CD4-positive, CD25-positive, alpha-beta regulatory T cell (primary cell): ENCODE data around the gene RAET1E. TPM values are rescaled to one million over a fixed set of nuclear protein-coding genes. Genes with fewer than 3 reads are reported as not detected.
"Not testable (repeated sequence)": the region's sequence is repeated elsewhere in the genome, so short reads cannot be mapped to it uniquely, and the experiment has no call there.

Source experiments
- ATAC-seq, 2 donors: fragments of 150-1000 bp; cut with Tn5 transposase; one replicate each; pipeline ENCODE4 v1.10.0; 2021; ENCODE audit warnings: low read depth in 2 of 2, moderate number of reproducible peaks in 2 of 2, moderate library complexity in 1 of 2
- DNase-seq, 3 donors: peaks; one replicate each; pipeline versions ENCODE4 v3.0.0 to v3.0.0-alpha.2; 2012 to 2022; ENCODE audit warnings: mixed read lengths in 1 of 3
- H3K27ac ChIP-seq: one replicate; pipeline ENCODE4 v1.7.0; 2013; ENCODE audit warnings: mild to moderate bottlenecking, low read length; ENCODE audit not compliant: insufficient read depth, poor library complexity, severe bottlenecking
- H3K27me3 ChIP-seq: one replicate; pipeline ENCODE4 v1.7.0; 2013; ENCODE audit warnings: low read length; ENCODE audit not compliant: control insufficient read depth, insufficient read depth
- H3K36me3 ChIP-seq: one replicate; pipeline ENCODE4 v1.7.0; 2013; ENCODE audit warnings: mild to moderate bottlenecking, low read length, moderate library complexity; ENCODE audit not compliant: control insufficient read depth, insufficient read depth
- H3K4me1 ChIP-seq: 2 replicates; pipeline ENCODE4 v1.7.0; 2013; ENCODE audit warnings: mild to moderate bottlenecking, low read length; ENCODE audit not compliant: insufficient read depth, control insufficient read depth, poor library complexity, severe bottlenecking
- H3K4me3 ChIP-seq: one replicate; pipeline ENCODE4 v1.7.0; 2013; ENCODE audit warnings: low read depth, mild to moderate bottlenecking, low read length, moderate library complexity
- H3K9me3 ChIP-seq, 2 experiments: 1 replicate in 1 of 2; 2 replicates in 1 of 2; pipeline ENCODE4 v1.7.0; 2013; ENCODE audit warnings: low read length in 2 of 2, mild to moderate bottlenecking in 1 of 2, moderate library complexity in 1 of 2; ENCODE audit not compliant: control insufficient read depth in 2 of 2
- H3K27ac Mint-ChIP-seq, 3 donors: one replicate each; pipeline ENCODE4 v1.8.0; 2020 to 2022; ENCODE audit warnings: mild to moderate bottlenecking in 3 of 3, mixed read lengths in 3 of 3, moderate library complexity in 2 of 3
- H3K27me3 Mint-ChIP-seq: one replicate; pipeline ENCODE4 v1.8.0; 2022; ENCODE audit warnings: mild to moderate bottlenecking, mixed read lengths
- H3K36me3 Mint-ChIP-seq: one replicate; pipeline ENCODE4 v1.8.0; 2020; ENCODE audit warnings: mixed read lengths
- H3K4me1 Mint-ChIP-seq, 4 donors: one replicate each; pipeline ENCODE4 v1.8.0; 2020 to 2022; ENCODE audit warnings: mixed read lengths in 4 of 4, mild to moderate bottlenecking in 1 of 4
- H3K4me3 Mint-ChIP-seq, 4 donors: one replicate each; pipeline ENCODE4 v1.8.0; 2020 to 2022; ENCODE audit warnings: mild to moderate bottlenecking in 4 of 4, mixed read lengths in 4 of 4, moderate library complexity in 3 of 4
- H3K9me3 Mint-ChIP-seq, 7 donors: one replicate each; pipeline ENCODE4 v1.8.0; 2020 to 2022; ENCODE audit warnings: mixed read lengths in 7 of 7, mild to moderate bottlenecking in 3 of 7, moderate library complexity in 2 of 7
- polyA plus RNA-seq, 4 donors: library from polyadenylated mRNA; unstranded; fragments of 300-500 nt; fragmentation: Illumina TruSeq; gene quantifications; one replicate each; pipeline ENCODE4 v1.2.3, GENCODE V29; 2021
- total RNA-seq: library from RNA; stranded (reverse); gene quantifications from one replicate; pipeline ENCODE4 v1.2.3, GENCODE V29; 2022

RAET1E gene
- total and polyA plus RNA-seq, 5 donors from 2014 or later: not detected

DNA sequence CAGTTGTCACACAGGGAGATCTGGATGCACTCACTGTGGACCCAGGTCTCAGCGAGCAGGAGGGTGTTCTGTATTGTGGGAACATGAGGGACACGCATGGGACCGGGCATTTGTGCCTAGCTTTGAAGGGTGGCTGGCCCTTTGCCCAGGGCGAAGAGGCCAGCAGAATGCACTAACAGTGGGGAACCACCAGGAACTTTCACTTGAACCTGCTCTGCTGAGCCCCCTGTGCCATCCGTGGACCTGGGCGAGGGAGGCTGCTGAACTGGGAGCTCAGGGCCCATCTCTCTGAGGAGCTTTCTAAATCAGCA, 42.7 kb upstream of the RAET1E start:
- H3K36me3 ChIP-seq: no peaks in the 10 kb centered on the region
- peaks cover 39% of the 10 kb centered on the region for H3K4me1 ChIP-seq
- no peak overlapping the region for H3K4me3 ChIP-seq
- no peaks in the 10 kb centered on the region for H3K36me3 Mint-ChIP-seq
- H3K9me3 Mint-ChIP-seq: peaks cover 0 to 2% (median 0%) of the 10 kb centered on the region in 7 donors
- H3K27ac ChIP-seq: no peak overlapping the region
- ATAC-seq (no peak), DNase-seq (no peak)
- H3K4me1 Mint-ChIP-seq: peaks cover 0 to 50% (median 18%) of the 10 kb centered on the region in 4 donors
- H3K27me3 ChIP-seq: peaks cover 36% of the 10 kb centered on the region
- peaks cover 70% of the 10 kb centered on the region for H3K27me3 Mint-ChIP-seq
- H3K27ac Mint-ChIP-seq: no peak overlapping the region
- H3K4me3 Mint-ChIP-seq: peak overlapping the region; percentile 54 to 82 (median 78)
- H3K9me3 ChIP-seq: no peaks in the 10 kb centered on the region

DNA sequence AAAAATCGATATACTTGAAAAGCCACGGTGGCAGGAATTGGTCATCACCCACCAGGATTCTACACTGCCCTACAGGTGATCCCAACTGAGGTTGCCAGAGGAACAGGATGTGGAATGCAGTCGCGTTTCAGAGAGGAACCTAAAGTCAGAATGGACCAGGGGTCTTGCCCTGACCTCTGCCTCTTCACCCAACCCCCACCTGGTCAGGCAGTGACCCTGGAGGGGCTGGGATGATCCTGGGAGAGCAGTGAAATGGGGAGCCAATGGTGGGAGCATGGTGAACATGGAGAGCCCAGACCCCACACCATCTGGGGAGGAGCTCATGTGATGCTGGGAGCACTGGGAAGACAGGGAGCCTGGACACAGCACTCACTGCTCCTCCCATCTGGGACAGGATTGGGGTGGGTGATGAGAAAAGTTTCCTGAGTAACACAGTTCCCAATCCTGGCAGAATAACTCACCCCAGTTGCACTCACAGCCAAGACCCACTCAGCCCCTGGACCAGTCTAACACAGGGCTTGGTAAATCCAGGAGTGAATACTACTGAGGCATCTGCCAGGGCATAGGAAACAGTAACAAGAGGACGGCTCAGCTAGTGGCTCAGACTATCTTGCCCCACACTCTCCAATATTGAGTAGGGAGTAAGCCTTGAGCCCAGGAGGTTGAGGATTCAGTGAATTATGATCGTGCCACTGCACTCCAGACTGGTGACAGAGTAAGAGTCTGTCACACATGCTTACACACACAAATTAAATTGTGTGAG, 42.2 kb upstream of the RAET1E start:
- no peaks in the 10 kb centered on the region for H3K36me3 Mint-ChIP-seq
- Histone ChIP-seq H3K27me3 (peaks cover 42% of the 10 kb centered on the region), H3K27ac (no peak overlapping the region), H3K9me3 (no peaks in the 10 kb centered on the region), H3K4me1 (peaks cover 39% of the 10 kb centered on the region), H3K4me3 (no peak overlapping the region), H3K36me3 (no peaks in the 10 kb centered on the region)
- DNase-seq: no peak
- H3K27ac Mint-ChIP-seq: peak overlapping the region in 2 of 3 donors; percentile 31 to 71
- peak overlapping the region; percentile 54 to 82 (median 78) for H3K4me3 Mint-ChIP-seq
- H3K27me3 Mint-ChIP-seq: peaks cover 74% of the 10 kb centered on the region
- peaks cover 0 to 50% (median 18%) of the 10 kb centered on the region in 4 donors for H3K4me1 Mint-ChIP-seq
- peaks cover 0 to 2% (median 0%) of the 10 kb centered on the region in 7 donors for H3K9me3 Mint-ChIP-seq
- ATAC-seq: no peak

DNA sequence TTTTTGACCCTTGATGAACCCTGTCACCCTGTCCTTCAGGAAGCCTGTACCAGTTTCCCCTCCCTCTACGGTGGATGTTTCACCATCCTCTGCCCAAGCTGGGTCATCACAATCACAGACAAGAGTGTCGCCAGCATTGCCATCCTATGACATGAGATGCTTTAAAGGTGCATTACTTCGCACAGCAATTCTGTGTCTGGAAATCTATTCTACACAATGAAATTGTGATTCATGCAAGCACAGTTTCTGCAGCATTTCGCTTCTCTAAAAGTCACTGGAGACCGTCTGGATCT, 41.4 kb upstream of the RAET1E start:
- H3K4me3 Mint-ChIP-seq: peak overlapping the region; percentile 78 to 83 (median 82)
- no peak for ATAC-seq
- peaks cover 79% of the 10 kb centered on the region for H3K27me3 Mint-ChIP-seq
- no peak overlapping the region for H3K27ac ChIP-seq
- H3K27me3 ChIP-seq: peaks cover 48% of the 10 kb centered on the region
- H3K9me3 Mint-ChIP-seq: peaks cover 0 to 3% (median 0%) of the 10 kb centered on the region in 7 donors
- H3K36me3 ChIP-seq: no peaks in the 10 kb centered on the region
- no peaks in the 10 kb centered on the region for H3K9me3 ChIP-seq
- peak overlapping the region in 1 of 3 donors; percentile 91 for H3K27ac Mint-ChIP-seq
- DNase-seq: no peak
- H3K4me1 Mint-ChIP-seq: peaks cover 0 to 50% (median 18%) of the 10 kb centered on the region in 4 donors
- H3K4me1 ChIP-seq: peaks cover 39% of the 10 kb centered on the region
- no peaks in the 10 kb centered on the region for H3K36me3 Mint-ChIP-seq
- peak overlapping the region; percentile 57 for H3K4me3 ChIP-seq

DNA sequence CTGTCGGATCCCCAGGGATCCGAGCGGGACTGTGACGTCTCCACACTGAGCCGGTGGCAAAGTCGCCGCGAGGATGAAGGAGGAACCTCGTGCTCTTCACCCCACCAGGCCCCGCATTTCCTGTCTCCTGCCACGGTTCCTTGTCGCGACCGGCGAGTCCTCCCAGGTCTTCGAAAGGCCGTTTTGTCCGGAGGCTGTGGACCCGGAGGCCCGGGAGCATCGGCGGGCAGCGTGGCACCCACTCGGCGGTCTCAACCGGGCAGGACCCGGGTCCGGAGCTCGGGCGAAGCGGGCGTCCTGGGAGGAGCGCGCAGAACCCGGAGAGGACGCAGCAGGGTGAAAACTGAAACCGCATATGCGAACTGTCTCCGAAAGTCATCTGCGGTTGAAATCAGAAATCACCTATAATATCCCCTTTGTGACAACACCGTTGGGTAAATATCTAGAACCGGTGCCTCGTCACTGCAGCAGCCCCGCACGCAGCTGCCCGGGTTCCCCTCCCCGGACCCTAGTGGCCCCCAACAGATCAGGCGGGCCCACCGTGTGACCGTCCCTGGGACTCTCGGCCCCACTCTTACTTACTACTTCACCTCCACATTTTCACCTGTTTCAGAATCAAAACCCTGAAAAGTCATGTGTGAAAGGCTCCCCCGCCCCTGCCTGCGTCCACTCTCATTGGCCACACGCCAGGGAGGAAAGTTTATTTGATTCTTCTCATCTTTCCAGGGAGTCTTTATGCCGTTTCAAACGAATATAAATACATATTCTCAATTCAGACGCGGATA, 40.9 kb upstream of the RAET1E start:
- Mint-ChIP-seq H3K36me3 (no peaks in the 10 kb centered on the region), H3K27me3 (peaks cover 84% of the 10 kb centered on the region), H3K4me1 (peaks cover 0 to 52% (median 20%) of the 10 kb centered on the region in 4 donors), H3K27ac (peak overlapping the region in 1 of 3 donors; percentile 91), H3K4me3 (peak overlapping the region; percentile 78 to 83 (median 82)), H3K9me3 (peaks cover 0 to 3% (median 0%) of the 10 kb centered on the region in 7 donors)
- Histone ChIP-seq H3K27ac (peak overlapping the region; percentile 14), H3K4me3 (peak overlapping the region; percentile 57), H3K36me3 (no peaks in the 10 kb centered on the region), H3K4me1 (peaks cover 39% of the 10 kb centered on the region), H3K9me3 (no peaks in the 10 kb centered on the region), H3K27me3 (peaks cover 49% of the 10 kb centered on the region)
- peak; percentile 46 to 71 (median 52) for DNase-seq
- peak in 1 of 2 donors; percentile 5 for ATAC-seq

DNA sequence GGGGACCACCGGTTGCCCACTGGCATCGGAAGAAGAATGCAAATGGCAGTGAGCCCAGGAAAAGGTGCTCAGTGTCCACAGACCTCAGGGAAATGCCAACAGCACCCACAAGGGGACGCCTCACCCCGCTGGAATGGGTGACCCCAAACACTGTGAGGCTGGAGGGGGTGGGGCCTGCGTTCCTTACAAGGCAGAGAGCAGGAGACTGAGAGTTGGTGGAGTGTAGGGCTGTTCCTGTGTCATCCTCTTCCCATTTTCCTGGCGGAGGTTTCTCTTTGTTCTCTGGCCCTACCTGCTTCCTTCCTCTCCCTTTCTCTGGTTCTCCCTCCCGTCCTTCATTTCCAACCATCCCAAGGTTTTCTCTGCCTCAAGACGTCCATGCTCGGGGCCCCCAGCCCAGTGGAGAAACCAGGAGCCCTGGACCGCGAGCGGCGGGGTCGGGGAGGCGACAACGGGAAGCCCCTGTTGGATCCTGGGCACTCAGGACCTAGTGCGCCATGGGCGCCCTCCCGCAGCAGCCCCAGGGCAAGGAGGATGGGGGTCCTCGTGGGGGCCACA, 40.2 kb upstream of the RAET1E start:
- not testable (repeated sequence) for H3K4me3 ChIP-seq, H3K36me3 ChIP-seq, H3K9me3 ChIP-seq, DNase-seq, ATAC-seq, H3K27ac Mint-ChIP-seq, H3K27ac ChIP-seq, H3K36me3 Mint-ChIP-seq, H3K9me3 Mint-ChIP-seq
- Mint-ChIP-seq H3K4me3 (peak overlapping the region in 2 of 4 donors; percentile 82 to 83), H3K27me3 (peaks cover 91% of the 10 kb centered on the region), H3K4me1 (peaks cover 0 to 52% (median 19%) of the 10 kb centered on the region in 4 donors)
- peaks cover 54% of the 10 kb centered on the region for H3K27me3 ChIP-seq
- H3K4me1 ChIP-seq: peaks cover 39% of the 10 kb centered on the region

DNA sequence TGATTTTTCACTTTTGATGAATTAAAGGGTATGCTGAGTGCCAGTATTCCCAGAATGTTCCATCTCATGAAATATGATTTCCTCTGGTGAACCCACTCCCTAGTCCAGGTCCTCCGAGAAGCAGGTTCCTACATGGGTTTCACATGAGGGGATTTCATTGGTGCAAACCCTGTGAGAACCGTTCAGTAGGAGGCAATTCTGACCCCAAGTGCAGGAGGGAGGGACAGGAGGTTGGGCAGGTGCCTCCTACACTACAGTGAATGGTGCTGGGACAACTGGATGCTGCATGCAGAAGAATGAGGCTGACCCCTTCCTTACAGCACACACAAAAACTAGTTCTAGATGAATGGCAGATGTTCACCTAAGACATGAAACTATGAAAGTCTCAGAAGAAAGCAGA, 38.8 kb upstream of the RAET1E start:
- Mint-ChIP-seq H3K36me3 (no peaks in the 10 kb centered on the region), H3K4me3 (no peak overlapping the region), H3K27ac (no peak overlapping the region), H3K4me1 (peaks cover 0 to 42% (median 17%) of the 10 kb centered on the region in 4 donors), H3K27me3 (peaks cover 89% of the 10 kb centered on the region), H3K9me3 (peaks cover 0 to 3% (median 0%) of the 10 kb centered on the region in 7 donors)
- ATAC-seq: no peak
- Histone ChIP-seq H3K4me3 (no peak overlapping the region), H3K27ac (no peak overlapping the region), H3K27me3 (peaks cover 56% of the 10 kb centered on the region), H3K4me1 (peaks cover 31% of the 10 kb centered on the region), H3K36me3 (no peaks in the 10 kb centered on the region), H3K9me3 (no peaks in the 10 kb centered on the region)
- DNase-seq: no peak

DNA sequence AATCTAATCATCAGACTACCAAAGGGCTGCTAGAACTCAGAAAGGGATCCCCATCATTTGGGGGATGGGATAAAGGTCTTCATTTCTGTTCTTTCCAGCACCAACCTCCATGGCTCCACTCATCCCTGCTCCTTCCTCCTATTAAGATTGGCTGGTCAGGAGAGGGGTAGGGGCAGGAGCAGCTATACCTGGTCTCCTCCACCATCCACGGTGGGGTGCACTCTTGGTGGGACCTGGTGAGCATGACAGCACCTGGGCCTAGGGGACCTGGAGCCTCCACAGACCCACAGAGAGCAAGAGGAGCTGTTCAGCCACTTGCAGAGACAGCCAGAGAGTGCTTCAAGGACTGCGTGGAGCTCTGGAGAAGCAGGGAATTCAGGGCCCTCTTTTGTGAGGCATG, 37.8 kb upstream of the RAET1E start:
- Mint-ChIP-seq H3K9me3 (peaks cover 0 to 2% (median 0%) of the 10 kb centered on the region in 7 donors), H3K27me3 (peaks cover 90% of the 10 kb centered on the region), H3K4me3 (no peak overlapping the region), H3K4me1 (peaks cover 0 to 34% (median 13%) of the 10 kb centered on the region in 4 donors), H3K27ac (no peak overlapping the region), H3K36me3 (no peaks in the 10 kb centered on the region)
- H3K4me3 ChIP-seq: no peak overlapping the region
- DNase-seq (no peak), ATAC-seq (no peak)
- H3K36me3 ChIP-seq: no peaks in the 10 kb centered on the region
- H3K4me1 ChIP-seq: peaks cover 21% of the 10 kb centered on the region
- H3K27me3 ChIP-seq: peaks cover 61% of the 10 kb centered on the region
- H3K27ac ChIP-seq: no peak overlapping the region
- no peaks in the 10 kb centered on the region for H3K9me3 ChIP-seq
